MM.1S (cell line): ENCODE data around the gene CRKL.

Source experiments
- DNase-seq: peaks from one replicate; pipeline ENCODE4 v3.0.0-alpha.2; 2015
- H2AFZ ChIP-seq: fragments of 300-600 bp; sonication (generic); 2 replicates; pipeline ENCODE4 v1.6.0; 2016; ENCODE audit warnings: antibody characterized with exemption, low read length
- H3F3A ChIP-seq: fragments of 300-600 bp; sonication (generic); 2 replicates; pipeline ENCODE4 v1.6.1; 2016; ENCODE audit warnings: mild to moderate bottlenecking, antibody characterized with exemption, low read length, moderate library complexity, mixed read lengths; ENCODE audit not compliant: insufficient read depth
- H3K27ac ChIP-seq: fragments of 300-600 bp; sonication (generic); 2 replicates; pipeline ENCODE4 v1.5.1; 2016; ENCODE audit warnings: mild to moderate bottlenecking, low read length
- H3K27me3 ChIP-seq: fragments of 300-600 bp; sonication (generic); replicated peaks from 2 replicates; pipeline ENCODE4 v1.6.0; 2016; ENCODE audit warnings: low read length; ENCODE audit not compliant: insufficient read depth
- H3K36me3 ChIP-seq: fragments of 300-600 bp; sonication (generic); replicated peaks from 2 replicates; pipeline ENCODE4 v1.6.1; 2016; ENCODE audit warnings: mild to moderate bottlenecking, low read length, mixed read lengths; ENCODE audit not compliant: insufficient read depth
- H3K4me1 ChIP-seq: fragments of 300-600 bp; sonication (generic); 2 replicates; pipeline ENCODE4 v1.6.1; 2016; ENCODE audit warnings: low read length, mixed read lengths
- H3K4me2 ChIP-seq: fragments of 300-600 bp; sonication (generic); 2 replicates; pipeline ENCODE4 v1.6.0; 2016; ENCODE audit warnings: low read depth, low read length
- H3K4me3 ChIP-seq: fragments of 300-600 bp; sonication (generic); 2 replicates; pipeline ENCODE4 v1.5.1; 2016; ENCODE audit warnings: low read length, mixed read lengths
- H3K79me2 ChIP-seq: fragments of 300-600 bp; sonication (generic); 2 replicates; pipeline ENCODE4 v1.6.1; 2016; ENCODE audit warnings: mixed run types, low read length, mixed read lengths
- H3K9ac ChIP-seq: fragments of 300-600 bp; sonication (generic); 2 replicates; pipeline ENCODE4 v1.6.1; 2016; ENCODE audit warnings: low read length, mixed read lengths
- H3K9me2 ChIP-seq: fragments of 300-600 bp; sonication (generic); replicated peaks from 2 replicates; pipeline ENCODE4 v1.6.1; 2016; ENCODE audit warnings: mild to moderate bottlenecking, low read length, mixed read lengths; ENCODE audit not compliant: insufficient read depth
- H3K9me3 ChIP-seq: fragments of 300-600 bp; sonication (generic); replicated peaks from 2 replicates; pipeline ENCODE4 v1.6.1; 2016; ENCODE audit warnings: mild to moderate bottlenecking, low read length, mixed read lengths; ENCODE audit not compliant: insufficient read depth
- H4K20me1 ChIP-seq: fragments of 300-600 bp; sonication (generic); 2 replicates; pipeline ENCODE4 v1.6.1; 2016; ENCODE audit warnings: mild to moderate bottlenecking, low read length, moderate library complexity, mixed read lengths; ENCODE audit not compliant: insufficient read depth
- CTCF ChIP-seq: fragments of 300-600 bp; sonication (generic); IDR thresholded peaks from 2 replicates; pipeline ENCODE4 v1.5.1; 2016; ENCODE audit warnings: antibody characterized with exemption, low read length, mixed read lengths
- EZH2 ChIP-seq: fragments of 300-600 bp; sonication (generic); optimal IDR thresholded peaks from 2 replicates; pipeline ENCODE3; 2017; ENCODE audit warnings: low read depth, mild to moderate bottlenecking, antibody characterized with exemption, low read length, mixed read lengths
- EZH2phosphoT487 ChIP-seq: fragments of 300-600 bp; sonication (generic); IDR thresholded peaks from 2 replicates; pipeline ENCODE4 v1.6.1; 2018; ENCODE audit warnings: antibody characterized with exemption, low read length

Gene CRKL

GRCh38 chr22:20965104-20965887 is 48.1 kb downstream of the CRKL start:
- H3K4me3 ChIP-seq: 0 out of 2 replicates have a peak overlapping the region, but pooled peaks have one; percentile 7
- H3K4me2 ChIP-seq: peak overlapping the region; percentile 77
- no peaks in the 10 kb centered on the region for H3K36me3 ChIP-seq
- H3K4me1 ChIP-seq: peaks cover 10% of the 10 kb centered on the region
- no peaks in the 10 kb centered on the region for H3K9me3 ChIP-seq
- DNase-seq: no peak
- no peak overlapping the region; the same call in 1 of the 2 replicates for H3K9ac ChIP-seq
- H4K20me1 ChIP-seq: no peaks in the 10 kb centered on the region
- no peaks in the 10 kb centered on the region for H3K79me2 ChIP-seq
- no peak overlapping the region for H3K27ac ChIP-seq
- H3K9me2 ChIP-seq: no peaks in the 10 kb centered on the region
- H3K27me3 ChIP-seq: peaks cover 7% of the 10 kb centered on the region; the same call in 1 of the 2 replicates
- no peaks in the 10 kb centered on the region for H3F3A ChIP-seq
- TF ChIP-seq EZH2 (no peak), CTCF (no peak), EZH2phosphoT487 (no peak)
- H2AFZ ChIP-seq: peak overlapping the region; percentile 54

GRCh38 chr22:20965888-20966855 is 49.0 kb downstream of the CRKL start:
- Histone ChIP-seq H3K4me3 (no peak overlapping the region), H3K4me2 (no peak overlapping the region), H3K9me3 (no peaks in the 10 kb centered on the region), H3F3A (no peaks in the 10 kb centered on the region), H3K36me3 (no peaks in the 10 kb centered on the region), H3K4me1 (peaks cover 10% of the 10 kb centered on the region), H2AFZ (no peak overlapping the region), H3K27me3 (peaks cover 7% of the 10 kb centered on the region; the same call in 1 of the 2 replicates), H3K9me2 (no peaks in the 10 kb centered on the region), H3K79me2 (no peaks in the 10 kb centered on the region), H3K27ac (no peak overlapping the region), H4K20me1 (no peaks in the 10 kb centered on the region), H3K9ac (no peak overlapping the region)
- no peak for DNase-seq
- TF ChIP-seq EZH2phosphoT487 (no peak), CTCF (no peak), EZH2 (no peak)

GRCh38 chr22:20966883-20967696 is 49.9 kb downstream of the CRKL start, which contains the start of gene AIFM3:
Gene AIFM3 (plus strand): TSS chr22:20967255. CDS start chr22:20967945, 690 bp downstream.
- H4K20me1 ChIP-seq: no peaks in the 10 kb centered on the region
- H3K9ac ChIP-seq: no peak within 1 kb of the TSS
- no peak for DNase-seq
- no peak for TF ChIP-seq EZH2
- no peak for TF ChIP-seq EZH2phosphoT487
- no peaks in the 10 kb centered on the region for H3F3A ChIP-seq
- no peak within 1 kb of the TSS for H2AFZ ChIP-seq
- no peaks in the 10 kb centered on the region for H3K79me2 ChIP-seq
- H3K4me3 ChIP-seq: no peak within 1 kb of the TSS
- H3K27ac ChIP-seq: no peak within 1 kb of the TSS
- peaks cover 10% of the 10 kb centered on the region for H3K4me1 ChIP-seq
- peaks cover 10% of the 10 kb centered on the region; the same call in 1 of the 2 replicates for H3K27me3 ChIP-seq
- no peak within 1 kb of the TSS for H3K4me2 ChIP-seq
- H3K36me3 ChIP-seq: no peaks in the 10 kb centered on the region
- no peaks in the 10 kb centered on the region for H3K9me2 ChIP-seq
- no peaks in the 10 kb centered on the region for H3K9me3 ChIP-seq
